Choroid plexus epithelial cell (primary cell): ENCODE measurements around the gene RASGEF1C.

ENCODE experiments used
- DNase-seq: peaks from one replicate; pipeline ENCODE4 v3.0.0-alpha.2; 2010; ENCODE audit warnings: low read depth
- H3K4me3 ChIP-seq: 2 replicates; pipeline ENCODE4 v1.5.1; 2011; ENCODE audit warnings: low read depth, mild to moderate bottlenecking, control low read depth, low read length, moderate library complexity
- TF ChIP-seq, protein P1 (sequence below): conservative IDR thresholded peaks from 2 replicates; pipeline ENCODE4 v1.5.1; 2011; ENCODE audit warnings: low read depth, mild to moderate bottlenecking, control low read depth, inconsistent platforms, low read length, moderate library complexity

The RASGEF1C gene

DNA sequence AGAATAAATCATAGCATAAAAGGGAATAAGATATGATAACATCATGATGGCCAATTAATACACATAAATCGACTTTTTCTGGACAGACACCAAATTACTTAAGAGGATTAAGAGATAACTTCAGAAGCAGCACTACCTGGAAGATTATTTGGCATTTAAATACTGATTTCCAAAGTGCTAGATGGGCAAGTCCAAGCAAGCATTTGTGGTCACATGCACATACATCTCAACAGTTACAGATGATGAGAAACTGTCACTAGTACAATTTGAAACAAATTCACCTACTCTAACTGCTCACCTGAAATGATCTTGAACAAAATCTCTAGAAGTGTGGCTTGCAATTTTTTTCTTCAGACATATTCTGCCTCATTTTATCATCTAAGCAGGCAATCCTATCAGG is 26.8 kb upstream of the RASGEF1C start:
- TF ChIP-seq, protein P1, sequence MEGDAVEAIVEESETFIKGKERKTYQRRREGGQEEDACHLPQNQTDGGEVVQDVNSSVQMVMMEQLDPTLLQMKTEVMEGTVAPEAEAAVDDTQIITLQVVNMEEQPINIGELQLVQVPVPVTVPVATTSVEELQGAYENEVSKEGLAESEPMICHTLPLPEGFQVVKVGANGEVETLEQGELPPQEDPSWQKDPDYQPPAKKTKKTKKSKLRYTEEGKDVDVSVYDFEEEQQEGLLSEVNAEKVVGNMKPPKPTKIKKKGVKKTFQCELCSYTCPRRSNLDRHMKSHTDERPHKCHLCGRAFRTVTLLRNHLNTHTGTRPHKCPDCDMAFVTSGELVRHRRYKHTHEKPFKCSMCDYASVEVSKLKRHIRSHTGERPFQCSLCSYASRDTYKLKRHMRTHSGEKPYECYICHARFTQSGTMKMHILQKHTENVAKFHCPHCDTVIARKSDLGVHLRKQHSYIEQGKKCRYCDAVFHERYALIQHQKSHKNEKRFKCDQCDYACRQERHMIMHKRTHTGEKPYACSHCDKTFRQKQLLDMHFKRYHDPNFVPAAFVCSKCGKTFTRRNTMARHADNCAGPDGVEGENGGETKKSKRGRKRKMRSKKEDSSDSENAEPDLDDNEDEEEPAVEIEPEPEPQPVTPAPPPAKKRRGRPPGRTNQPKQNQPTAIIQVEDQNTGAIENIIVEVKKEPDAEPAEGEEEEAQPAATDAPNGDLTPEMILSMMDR = no peak
- no peak for DNase-seq

DNA sequence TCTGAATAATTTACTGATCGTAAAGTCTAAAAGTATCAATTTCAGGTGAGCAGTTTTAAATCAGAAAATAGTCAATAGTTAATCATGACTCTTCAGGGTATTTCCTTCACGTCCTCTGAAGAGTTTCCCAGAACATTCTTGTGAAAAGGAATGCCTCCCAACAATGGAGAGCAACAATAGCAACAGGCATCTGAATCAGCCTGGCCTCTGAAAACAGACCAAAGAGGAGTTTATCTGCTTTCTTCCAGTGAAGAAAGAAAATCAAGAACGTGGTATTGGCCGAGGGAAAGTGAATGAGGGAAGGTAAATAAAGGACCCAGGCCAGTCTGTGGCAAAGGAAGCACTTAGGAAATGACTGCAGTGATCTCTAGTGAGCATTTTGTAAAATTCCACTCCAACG is 26.1 kb upstream of the RASGEF1C start:
- DNase-seq = no peak
- H3K4me3 ChIP-seq = no peak overlapping the region
- TF ChIP-seq, protein P1 = no peak

More for the DNA sequence above, 26.8 kb upstream of the RASGEF1C start:
- no peak overlapping the region for H3K4me3 ChIP-seq

DNA sequence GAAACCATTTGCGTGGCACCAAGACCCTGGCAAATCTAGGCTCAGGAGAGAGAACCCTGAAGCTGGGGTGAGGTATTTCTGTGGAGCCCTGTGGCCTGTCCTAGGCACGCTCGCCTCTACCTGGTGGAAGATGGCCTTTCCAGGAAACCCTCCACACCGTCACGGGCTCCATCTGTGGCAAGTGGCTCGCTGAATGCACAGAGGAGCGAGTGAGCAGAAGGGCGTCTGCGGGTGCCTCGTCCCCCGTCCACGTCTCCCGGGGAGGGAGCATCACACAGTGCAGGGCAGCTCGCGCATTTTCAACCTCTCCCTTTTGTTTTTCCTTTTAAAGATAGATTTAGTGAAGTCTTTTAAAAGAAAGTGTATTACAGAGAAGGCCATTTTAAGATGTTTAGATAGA is 25.3 kb upstream of the RASGEF1C start:
- TF ChIP-seq, protein P1 = no peak
- no peak for DNase-seq
- no peak overlapping the region for H3K4me3 ChIP-seq

DNA sequence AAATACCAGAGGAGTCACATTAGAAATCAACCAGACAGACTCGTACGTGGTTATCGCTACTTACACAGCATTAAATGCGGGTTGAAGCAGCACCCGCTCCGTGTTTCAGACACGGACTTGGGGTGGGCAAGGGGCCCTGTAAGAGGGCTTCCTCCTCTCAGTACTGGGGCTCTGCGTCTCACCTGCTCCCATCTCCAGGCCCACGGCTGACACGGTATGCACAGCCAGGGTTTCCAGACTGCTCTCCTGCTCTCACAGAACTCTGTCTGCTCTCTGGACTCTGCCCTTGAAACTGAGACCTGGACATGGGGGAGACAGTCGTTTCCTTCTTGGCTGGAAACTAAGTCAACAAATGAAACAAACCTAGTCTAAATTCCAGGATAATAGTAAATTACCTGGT is 24.7 kb upstream of the RASGEF1C start:
- TF ChIP-seq, protein P1 = no peak
- DNase-seq = no peak
- no peak overlapping the region for H3K4me3 ChIP-seq

DNA sequence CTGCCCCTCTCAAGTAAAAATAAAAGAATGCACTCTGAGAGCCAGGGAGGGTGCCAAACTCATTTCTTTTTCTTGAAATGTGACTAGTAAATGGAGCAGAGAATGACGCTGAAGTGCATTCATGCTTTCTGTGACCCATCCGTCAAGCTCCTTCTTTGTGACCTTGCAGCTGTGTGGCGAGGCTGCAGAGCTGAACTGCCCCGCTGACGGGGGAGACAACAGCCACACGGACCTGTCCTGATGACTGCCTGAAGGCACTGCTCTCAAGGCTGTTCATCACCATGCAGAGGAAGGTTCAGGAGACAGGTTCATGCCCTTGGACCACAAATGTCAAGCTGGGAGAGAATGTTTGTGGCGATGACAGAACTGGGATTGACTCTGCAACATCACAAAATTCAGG is 21.0 kb upstream of the RASGEF1C start:
- DNase-seq = no peak
- TF ChIP-seq, protein P1 = no peak
- H3K4me3 ChIP-seq = no peak overlapping the region

DNA sequence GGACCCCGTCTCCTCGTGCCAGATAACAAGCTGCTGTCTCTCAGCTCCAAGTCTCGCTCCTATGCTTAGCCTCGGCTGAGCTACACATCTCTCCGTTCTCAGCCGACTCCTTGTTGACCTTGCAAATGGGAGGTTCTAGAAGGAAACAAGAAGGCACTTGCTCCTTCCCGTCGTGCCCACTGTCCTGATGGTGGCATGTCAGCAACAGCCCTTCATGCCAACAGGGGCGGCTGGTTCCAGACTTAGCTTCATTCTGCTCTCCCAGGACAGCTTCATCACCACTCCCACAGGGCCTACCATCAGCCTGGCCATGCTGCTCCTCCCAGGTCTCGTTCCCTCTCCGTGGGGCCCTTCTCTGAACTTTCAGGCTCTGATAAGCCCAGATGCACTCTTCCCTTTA is 13.0 kb upstream of the RASGEF1C start:
- TF ChIP-seq, protein P1 = no peak
- DNase-seq = no peak

DNA sequence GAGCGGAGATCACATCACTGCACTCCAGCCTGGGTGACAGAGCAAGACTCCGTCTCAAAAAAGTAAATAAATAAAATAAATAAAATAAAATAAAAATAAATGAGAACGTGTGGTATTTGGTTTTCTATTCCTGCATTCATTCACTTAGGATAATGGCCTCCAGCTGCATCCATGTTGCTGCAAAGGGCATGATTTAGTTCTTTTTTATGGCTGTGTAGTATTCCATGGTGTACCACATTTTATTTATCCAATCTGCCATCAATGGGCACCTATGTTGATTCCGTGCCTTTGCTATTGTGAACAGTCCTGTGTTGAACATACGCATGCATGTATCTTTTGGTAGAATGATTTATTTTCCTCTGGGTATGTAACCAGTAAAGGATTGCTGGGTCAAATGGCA is 8.8 kb upstream of the RASGEF1C start:
- no peak for DNase-seq
- no peak overlapping the region for H3K4me3 ChIP-seq
- TF ChIP-seq, protein P1 = no peak

More for the DNA sequence above, 13.0 kb upstream of the RASGEF1C start:
- H3K4me3 ChIP-seq = no peak overlapping the region
